Heart left ventricle (tissue), 13 donors: ENCODE results near the gene AKAP12.

ENCODE experiments used
- CTCF ChIP-seq, 12 donors: fragments of 200-600 bp; sonication (generic) in 4 of 12; IDR thresholded peaks; one replicate each; pipeline versions ENCODE4 v1.5.0 to v1.8.0; 2018 to 2022; ENCODE audit warnings: antibody characterized with exemption in 12 of 12, mild to moderate bottlenecking in 5 of 12
- POLR2A ChIP-seq, 2 donors: fragments of 450-650 bp; IDR thresholded peaks; one replicate each; pipeline ENCODE4 v1.6.1; 2017; ENCODE audit warnings: antibody characterized with exemption in 2 of 2, mild to moderate bottlenecking in 2 of 2, moderate library complexity in 2 of 2
- donor health status: ischemic (EF 13 %, LVEDD 7.1; RV severe dilation, severe dysfunction).
- donor health status: DM: no; HTN: yes; CAD: no.
- donor health status: DM: no; HTN: no; CAD: no.
- donor health status: ischemic (EF 25% LVEDD 6.9; RV normal size, moderate dysfunction).
- donor health status: ischemic (EF 25% LVEDD 5.7; RV mildly dilated, moderate dysfunction).
- donor health status: ischemic (EF 35%, LVEDD 5.7; RV mildly dilated, moderate dysfunction).
- donor health status: nonischemic (EF 11% LVEDD 7.7; RV severe dilation, severe dysfunction).
- donor health status: DM: yes; HTN: yes; CAD: no.
- donor health status: PGD.
- donor health status: ischemic (EF 29% LVEDD 5.4; RV normal size, mild dysfunction).
- donor health status: nonischemic (EF 23%, LVEDD 6.1; RV moderate dilation, normal function).

DNA sequence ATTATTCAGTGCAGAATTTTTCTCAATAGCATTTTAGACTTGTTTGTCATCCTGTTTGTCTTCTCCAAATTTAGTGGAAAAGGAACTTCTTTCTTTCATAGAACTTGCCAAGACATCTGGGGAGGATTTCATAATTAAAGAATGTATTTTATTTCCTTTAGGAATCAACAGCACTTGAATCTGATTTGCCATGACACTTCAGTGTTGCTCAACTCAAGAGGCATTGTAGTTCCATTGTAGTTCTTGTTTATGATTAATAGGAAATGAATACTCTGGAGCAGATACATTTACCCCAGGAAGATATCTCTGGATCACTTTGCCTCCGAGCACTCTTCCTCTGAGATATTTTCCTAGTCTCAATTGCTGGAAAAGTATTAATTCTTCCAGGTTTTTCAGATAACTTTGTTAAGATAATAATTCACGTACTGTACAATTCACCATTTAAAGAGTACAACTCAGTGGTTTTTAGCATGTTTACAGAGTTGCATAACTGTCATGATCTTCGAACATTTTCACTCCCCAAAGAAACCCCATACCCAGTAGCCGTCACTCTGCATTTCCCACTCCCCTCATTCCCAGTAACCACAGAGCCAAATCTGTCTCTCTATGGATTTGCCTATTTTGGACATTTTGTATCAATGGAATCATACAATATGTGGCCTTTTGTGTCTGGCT is 29.7 kb downstream of the AKAP12 start:
- TF ChIP-seq CTCF (IDR thresholded peaks at IDR 0.05) (no peak), POLR2A (IDR thresholded peaks at IDR 0.05) (no peak)
